ENCODE results near the gene REG1B. TPM values are rescaled to one million over a fixed set of nuclear protein-coding genes. Genes with fewer than 3 reads are reported as not detected.

REG1B gene
- polyA plus RNA-seq, 3 donors, result not detected

- intact Hi-C loops (cut with micrococcal nuclease), result no loop called here
- Histone ChIP-seq H2AFZ (ENCODE audit: insufficient read depth, low read depth, low read length, poor library complexity, severe bottlenecking) (no peak within 1 kb of the TSS), H3K27me3 (ENCODE audit: control insufficient read depth in 2 of 2, insufficient read depth in 2 of 2, low read length in 2 of 2) (no peaks in the 10 kb centered on the region), H3K9me3 (replicated peaks in 1 of 2; ENCODE audit: control insufficient read depth in 1 of 2, insufficient read depth in 1 of 2, low read length in 2 of 2) (no peaks in the 10 kb centered on the region), H4K20me1 (ENCODE audit: insufficient read depth, low read length) (no peaks in the 10 kb centered on the region), H3K9ac (ENCODE audit: insufficient read depth, low read length, poor library complexity, severe bottlenecking) (no peak within 1 kb of the TSS), H3K4me3 (replicated peaks in 1 of 3; ENCODE audit: low read depth in 2 of 3, low read length in 3 of 3) (no peak within 1 kb of the TSS), H3K79me2 (ENCODE audit: insufficient read depth, low read length) (no peaks in the 10 kb centered on the region), H3K4me1 (ENCODE audit: control insufficient read depth in 1 of 2, insufficient read depth in 2 of 2, low read length in 2 of 2) (no peaks in the 10 kb centered on the region), H3K36me3 (replicated peaks in 1 of 2; ENCODE audit: control insufficient read depth in 1 of 2, insufficient read depth in 2 of 2, low read length in 2 of 2) (no peaks in the 10 kb centered on the region), H3K27ac (ENCODE audit: low read depth in 1 of 2, low read length in 2 of 2) (no peak within 1 kb of the TSS), H3K4me2 (replicated peaks; ENCODE audit: extremely low read depth, low read length, poor library complexity, severe bottlenecking) (no peak within 1 kb of the TSS)
- H3K4me1 Mint-ChIP-seq, result no peaks in the 10 kb centered on the region
- TF ChIP-seq CTCF (IDR thresholded peaks at IDR 0.05), result no peak
- H3K36me3 Mint-ChIP-seq, result no peaks in the 10 kb centered on the region
- H3K27me3 Mint-ChIP-seq (ENCODE audit: low read depth in 3 of 3), result peaks cover 0 to 1% (median 0%) of the 10 kb centered on the region in 3 donors
- DNase-seq, result no peak
- H3K4me3 Mint-ChIP-seq, result no peak within 1 kb of the TSS
- H3K9me3 Mint-ChIP-seq, result peaks cover 0 to 7% (median 0%) of the 10 kb centered on the region in 7 donors
- H3K27ac Mint-ChIP-seq, result no peak within 1 kb of the TSS
- 67% methylated on average over 3 of the region's 6 CpGs for WGBS (ENCODE audit: insufficient coverage)
Measured at GRCh38 chr2:79120194-79120713, 32.5 kb upstream of the REG1B start, which contains the start of gene REG1A. TSS of gene REG1A (plus strand) at chr2:79120488. CDS start at chr2:79120862, 374 bp downstream.

GRCh38 chr2:79116997-79117928 lies 29.5 kb upstream of the REG1B start:
- Histone ChIP-seq H3K36me3 (replicated peaks in 1 of 2; ENCODE audit: control insufficient read depth in 1 of 2, insufficient read depth in 2 of 2, low read length in 2 of 2) (no peaks in the 10 kb centered on the region), H4K20me1 (ENCODE audit: insufficient read depth, low read length) (no peaks in the 10 kb centered on the region), H3K9ac (ENCODE audit: insufficient read depth, low read length, poor library complexity, severe bottlenecking) (no peak overlapping the region), H3K27ac (ENCODE audit: low read depth in 1 of 2, low read length in 2 of 2) (no peak overlapping the region), H3K4me3 (replicated peaks in 1 of 3; ENCODE audit: low read depth in 2 of 3, low read length in 3 of 3) (no peak overlapping the region), H3K4me1 (ENCODE audit: control insufficient read depth in 1 of 2, insufficient read depth in 2 of 2, low read length in 2 of 2) (no peaks in the 10 kb centered on the region), H2AFZ (ENCODE audit: insufficient read depth, low read depth, low read length, poor library complexity, severe bottlenecking) (no peak overlapping the region), H3K27me3 (ENCODE audit: control insufficient read depth in 2 of 2, insufficient read depth in 2 of 2, low read length in 2 of 2) (no peaks in the 10 kb centered on the region), H3K79me2 (ENCODE audit: insufficient read depth, low read length) (no peaks in the 10 kb centered on the region), H3K9me3 (replicated peaks in 1 of 2; ENCODE audit: control insufficient read depth in 1 of 2, insufficient read depth in 1 of 2, low read length in 2 of 2) (no peaks in the 10 kb centered on the region), H3K4me2 (replicated peaks; ENCODE audit: extremely low read depth, low read length, poor library complexity, severe bottlenecking) (no peak overlapping the region)
- peaks cover 0 to 2% (median 1%) of the 10 kb centered on the region in 3 donors for H3K27me3 Mint-ChIP-seq (ENCODE audit: low read depth in 3 of 3)
- no peak for TF ChIP-seq CTCF (IDR thresholded peaks at IDR 0.05)
- peaks cover 0 to 13% (median 3%) of the 10 kb centered on the region in 7 donors for H3K9me3 Mint-ChIP-seq
- intact Hi-C loops (cut with micrococcal nuclease), result no loop called here
- no peaks in the 10 kb centered on the region for H3K4me1 Mint-ChIP-seq
- DNase-seq, result no peak
- no CpG with 5 or more reads among the region's 2 CpGs for WGBS (ENCODE audit: insufficient coverage)
- no peak overlapping the region for H3K4me3 Mint-ChIP-seq
- H3K36me3 Mint-ChIP-seq, result no peaks in the 10 kb centered on the region
- H3K27ac Mint-ChIP-seq, result no peak overlapping the region

Measured in CD14-positive monocyte (primary cell).